H1 (cell line): ENCODE results near the gene MLPH. TPM values are rescaled to one million over a fixed set of nuclear protein-coding genes. Genes with fewer than 3 reads are reported as not detected.

ENCODE experiments used
- CTCF ChIA-PET: fragments of 300-600 bp; sonication (Branson Sonifier 250); formaldehyde crosslinking; loops from one replicate; lab custom pipeline; 2021; ENCODE audit not compliant: partially characterized antibody; lab: Charles Lee
- POLR2A ChIA-PET: fragments of 300-600 bp; sonication (Branson Sonifier 250); formaldehyde crosslinking; loops from one replicate; lab custom pipeline; 2021; ENCODE audit warnings: inconsistent platforms; ENCODE audit not compliant: partially characterized antibody; lab: Charles Lee
- DNase-seq, 2 experiments: peaks; one replicate each; pipeline versions ENCODE4 v3.0.0 to v3.0.0-alpha.2; 2010 to 2022; ENCODE audit warnings: low spot score in 2 of 2, low read depth in 1 of 2, mixed read lengths in 1 of 2
- FAIRE-seq: peaks from 2 replicates; lab custom pipeline; 2011; peaks lifted over from hg19 to GRCh38; lab: Jason Lieb, UNC
- H2AFZ ChIP-seq: 2 replicates; pipeline ENCODE4 v1.8.1; 2012; ENCODE audit warnings: low read length, inconsistent platforms
- H2AK5ac ChIP-seq: 2 replicates; pipeline ENCODE4 v1.6.1; 2013; ENCODE audit warnings: low read depth, low read length
- H2BK120ac ChIP-seq: replicated peaks from 2 replicates; pipeline ENCODE3; 2013; ENCODE audit warnings: low read depth, low read length, inconsistent platforms
- H2BK12ac ChIP-seq: 2 replicates; pipeline ENCODE4 v1.6.1; 2013; ENCODE audit warnings: low read depth, low read length
- H2BK15ac ChIP-seq: 2 replicates; pipeline ENCODE4 v1.6.1; 2013; ENCODE audit warnings: low read length
- H2BK20ac ChIP-seq: 2 replicates; pipeline ENCODE4 v1.6.1; 2013; ENCODE audit warnings: low read length
- H2BK5ac ChIP-seq: 2 replicates; pipeline ENCODE4 v1.6.1; 2013; ENCODE audit warnings: low read depth, low read length
- H3K14ac ChIP-seq: 2 replicates; pipeline ENCODE4 v1.6.1; 2013; ENCODE audit warnings: inconsistent platforms; ENCODE audit not compliant: insufficient read length
- H3K18ac ChIP-seq: 2 replicates; pipeline ENCODE4 v1.6.1; 2013; ENCODE audit warnings: low read length; ENCODE audit errors: extremely low read depth
- H3K23ac ChIP-seq: 2 replicates; pipeline ENCODE4 v1.6.1; 2013; ENCODE audit warnings: inconsistent platforms; ENCODE audit not compliant: insufficient read length
- H3K23me2 ChIP-seq: 2 replicates; pipeline ENCODE4 v1.6.1; 2013; ENCODE audit warnings: low read depth, low read length
- H3K27ac ChIP-seq: 2 replicates; pipeline ENCODE4 v1.6.1; 2011; ENCODE audit warnings: low read depth, low read length, inconsistent platforms
- H3K27me3 ChIP-seq, 4 experiments: replicated peaks in 1 of 4; 1 replicate in 1 of 4; 2 replicates in 3 of 4; pipeline versions ENCODE4 v1.6.1 to v1.8.1; 2011 to 2013; ENCODE audit warnings: low read length in 3 of 4, mild to moderate bottlenecking in 3 of 4, inconsistent platforms in 2 of 4, mixed read lengths in 2 of 4, moderate library complexity in 1 of 4; ENCODE audit not compliant: control insufficient read depth in 3 of 4, insufficient read depth in 3 of 4; ENCODE audit errors: extremely low read depth in 1 of 4
- H3K36me3 ChIP-seq, 4 experiments: 2 replicates each; pipeline versions ENCODE4 v1.6.1 to v1.8.1; 2011 to 2013; ENCODE audit warnings: mild to moderate bottlenecking in 4 of 4, low read length in 3 of 4, moderate library complexity in 2 of 4, control low read depth in 1 of 4, inconsistent platforms in 1 of 4; ENCODE audit not compliant: insufficient read depth in 4 of 4, control insufficient read depth in 2 of 4
- H3K4ac ChIP-seq: replicated peaks from 2 replicates; pipeline ENCODE3; 2013; ENCODE audit warnings: low read length, low read depth, mixed read lengths, inconsistent platforms; ENCODE audit not compliant: insufficient read length
- H3K4me1 ChIP-seq, 4 experiments: replicated peaks in 1 of 4; 1 replicate in 1 of 4; 2 replicates in 3 of 4; pipeline versions ENCODE4 v1.6.1 to v1.8.1; 2011 to 2013; ENCODE audit warnings: low read length in 3 of 4, inconsistent platforms in 2 of 4, mixed read lengths in 1 of 4; ENCODE audit not compliant: insufficient read depth in 4 of 4, control insufficient read depth in 3 of 4
- H3K4me2 ChIP-seq, 2 experiments: 2 replicates each; pipeline versions ENCODE4 v1.6.1 to v1.8.1; 2011 to 2013; ENCODE audit warnings: low read depth in 2 of 2, low read length in 2 of 2, control low read depth in 1 of 2, inconsistent platforms in 1 of 2, mild to moderate bottlenecking in 1 of 2; ENCODE audit not compliant: insufficient read depth in 1 of 2
- H3K4me3 ChIP-seq, 4 experiments: fragments of 200-600, 300-600 bp in 1 of 4; sonication (generic), shearing (Covaris generic), sonication (Bioruptor Twin) in 1 of 4; 2 replicates each; pipeline versions ENCODE4 v1.5.1 to v1.8.1; 2011 to 2016; ENCODE audit warnings: low read length in 4 of 4, low read depth in 3 of 4, control low read depth in 2 of 4, inconsistent platforms in 2 of 4, mild to moderate bottlenecking in 2 of 4, mixed read lengths in 1 of 4, moderate library complexity in 1 of 4; ENCODE audit not compliant: insufficient read depth in 2 of 4; ENCODE audit errors: extremely low read depth in 1 of 4
- H3K56ac ChIP-seq: replicated peaks from 2 replicates; pipeline ENCODE3; 2013; ENCODE audit warnings: low read depth, mild to moderate bottlenecking, mixed read lengths, low read length, inconsistent platforms; ENCODE audit not compliant: insufficient read length
- H3K79me1 ChIP-seq: 2 replicates; pipeline ENCODE4 v1.6.1; 2013; ENCODE audit warnings: low read depth, low read length, control low read depth
- H3K79me2 ChIP-seq, 2 experiments: 2 replicates each; pipeline versions ENCODE4 v1.6.1 to v1.8.1; 2012 to 2013; ENCODE audit warnings: low read length in 2 of 2, mild to moderate bottlenecking in 2 of 2, inconsistent platforms in 1 of 2; ENCODE audit not compliant: insufficient read depth in 2 of 2, control insufficient read depth in 1 of 2
- H3K9ac ChIP-seq, 4 experiments: replicated peaks in 1 of 4; 1 replicate in 1 of 4; 2 replicates in 3 of 4; pipeline versions ENCODE4 v1.6.1 to v1.8.1; 2011 to 2013; ENCODE audit warnings: low read depth in 3 of 4, low read length in 3 of 4, control low read depth in 2 of 4, mild to moderate bottlenecking in 2 of 4, moderate library complexity in 2 of 4, inconsistent platforms in 1 of 4; ENCODE audit errors: extremely low read depth in 1 of 4
- H3K9me3 ChIP-seq, 2 experiments: 2 replicates each; pipeline versions ENCODE4 v1.6.1 to v1.8.1; 2012 to 2013; ENCODE audit warnings: mild to moderate bottlenecking in 2 of 2, moderate library complexity in 2 of 2, control low read depth in 1 of 2, inconsistent platforms in 1 of 2, low read depth in 1 of 2, low read length in 1 of 2, mixed read lengths in 1 of 2; ENCODE audit not compliant: insufficient read depth in 2 of 2
- H4K20me1 ChIP-seq, 2 experiments: replicated peaks in 1 of 2; 2 replicates each; pipeline versions ENCODE3 to v1.8.1; 2011 to 2013; ENCODE audit warnings: inconsistent platforms in 2 of 2, low read length in 2 of 2, mild to moderate bottlenecking in 1 of 2; ENCODE audit not compliant: insufficient read depth in 2 of 2, control insufficient read depth in 1 of 2
- H4K5ac ChIP-seq: 2 replicates; pipeline ENCODE4 v1.6.1; 2013; ENCODE audit warnings: low read length, low read depth, mixed read lengths, inconsistent platforms; ENCODE audit not compliant: insufficient read length
- H4K8ac ChIP-seq: 2 replicates; pipeline ENCODE4 v1.8.0; 2013; ENCODE audit warnings: mild to moderate bottlenecking, moderate library complexity, low read length, inconsistent platforms; ENCODE audit not compliant: insufficient read depth; ENCODE audit errors: extremely low read depth
- H4K91ac ChIP-seq: replicated peaks from 2 replicates; pipeline ENCODE3; 2013; ENCODE audit warnings: low read length, mixed read lengths, inconsistent platforms; ENCODE audit not compliant: insufficient read length
- ATF3 ChIP-seq: IDR thresholded peaks from 2 replicates; pipeline ENCODE4 v1.6.1; 2011; ENCODE audit warnings: low read depth, mild to moderate bottlenecking, low read length; ENCODE audit not compliant: insufficient read depth
- BACH1 ChIP-seq: IDR thresholded peaks from 2 replicates; pipeline ENCODE4 v1.6.1; 2012; ENCODE audit warnings: low read length, improper control_type of control experiment
- BCL11A ChIP-seq, 2 experiments: IDR thresholded peaks; one replicate each; pipeline ENCODE4 v1.6.1; 2011; ENCODE audit warnings: low read depth in 2 of 2, low read length in 2 of 2, mild to moderate bottlenecking in 2 of 2
- CTBP2 ChIP-seq: IDR thresholded peaks from 2 replicates; pipeline ENCODE4 v1.7.0; 2011; ENCODE audit warnings: borderline replicate concordance, mild to moderate bottlenecking, moderate library complexity, mixed read lengths, low read length; ENCODE audit not compliant: insufficient read depth, insufficient read length
- EP300 ChIP-seq, 2 experiments: IDR thresholded peaks; 1 replicate in 1 of 2; 2 replicates in 1 of 2; pipeline ENCODE4 v1.6.1; 2011 to 2012; ENCODE audit warnings: low read depth in 2 of 2, low read length in 2 of 2, mild to moderate bottlenecking in 2 of 2, borderline replicate concordance in 1 of 2, inconsistent platforms in 1 of 2, moderate library complexity in 1 of 2
- EZH2 ChIP-seq: fragments of 200-600 bp; sonication (generic); IDR thresholded peaks from 2 replicates; pipeline ENCODE4 v1.7.1; 2012; ENCODE audit warnings: low read depth, mild to moderate bottlenecking, moderate library complexity, low read length, inconsistent platforms; ENCODE audit not compliant: severe bottlenecking
- NRF1 ChIP-seq: IDR thresholded peaks from 2 replicates; pipeline ENCODE4 v1.6.1; 2011; ENCODE audit warnings: mild to moderate bottlenecking, low read depth, low read length, improper control_type of control experiment
- POLR2A ChIP-seq, 2 experiments: IDR thresholded peaks; 1 replicate in 1 of 2; 2 replicates in 1 of 2; pipeline ENCODE4 v1.6.1; 2011; ENCODE audit warnings: low read depth in 2 of 2, low read length in 2 of 2, mild to moderate bottlenecking in 2 of 2; ENCODE audit errors: control extremely low read depth in 1 of 2
- POLR2AphosphoS5 ChIP-seq: IDR thresholded peaks from 2 replicates; pipeline ENCODE4 v1.6.1; 2011; ENCODE audit warnings: low read depth, low read length
- SIN3A ChIP-seq, 2 experiments: IDR thresholded peaks in 1 of 2; conservative IDR thresholded peaks in 1 of 2; 2 replicates each; pipeline ENCODE4 v1.6.1; 2011 to 2012; ENCODE audit warnings: low read length in 2 of 2, improper control_type of control experiment in 1 of 2, low read depth in 1 of 2, mild to moderate bottlenecking in 1 of 2
- SP2 ChIP-seq: IDR thresholded peaks from 2 replicates; pipeline ENCODE4 v1.6.1; 2012; ENCODE audit warnings: mild to moderate bottlenecking, low read length, inconsistent platforms
- YY1 ChIP-seq: IDR thresholded peaks from 2 replicates; pipeline ENCODE4 v1.6.1; 2011; ENCODE audit warnings: low read depth, mild to moderate bottlenecking, low read length
- WGBS, 2 experiments: shearing (Covaris generic) in 1 of 2; methylation state at CpG; one replicate each; pipeline versions ENCODE4 v1.1.6 to v1.1.7; 2013 to 2015; ENCODE audit warnings: low lambda C conversion rate in 2 of 2, mixed read lengths in 2 of 2, inconsistent platforms in 1 of 2, low coverage in 1 of 2, missing lambda C conversion rate in 1 of 2; ENCODE audit not compliant: insufficient replicate concordance in 2 of 2, insufficient coverage in 1 of 2, insufficient read length in 1 of 2; ENCODE audit errors: extremely low coverage in 1 of 2, missing lambda C conversion rate in 1 of 2; 5-methylcytosine and 5-hydroxymethylcytosine counted together
- polyA plus RNA-seq, 7 experiments: library from polyadenylated mRNA; depleted of rRNA in 3 of 7; stranded (reverse) in 5 of 7; unstranded in 2 of 7; fragments of >200 nt in 5 of 7; fragments of 200-250 nt in 2 of 7; gene quantifications; 1 replicate in 5 of 7; 2 replicates in 1 of 7; 4 replicates in 1 of 7; pipeline versions ENCODE4 v1.2.1 to v1.2.3, GENCODE V29; 2011 to 2013; ENCODE audit warnings: missing spikeins in 2 of 7, mixed read lengths in 2 of 7
- total RNA-seq: library from RNA; stranded (reverse); fragmentation: NEBNext Ultra II Directional; extraction: Animal tissue kit (Norgen Biotek cat#: 25700); gene quantifications from 2 replicates; pipeline ENCODE4 v1.2.1, GENCODE V29; 2021

The MLPH gene
- total and polyA plus RNA-seq, 2 of the 8 experiments (the other 6 are each of a cell fraction or from before 2014, with no cell fraction given): 12.7 to 17.0 TPM

GRCh38 chr2:237588044-237588696, 101.1 kb downstream of the MLPH start:
- Histone ChIP-seq H3K14ac (no peak overlapping the region), H3K23me2 (peaks cover 4% of the 10 kb centered on the region), H3K27ac (no peak overlapping the region), H3K27me3 (no peaks in the 10 kb centered on the region), H3K79me2 (peaks cover 4 to 53% of the 10 kb centered on the region in 2 experiments; a peak in 3 of 4 replicates), H3K4me1 (peaks cover 5 to 42% (median 20%) of the 10 kb centered on the region in 4 experiments), H2BK5ac (peak overlapping the region; percentile 11; the same call in 1 of the 2 replicates), H3K4me3 (peak overlapping the region in 3 of 4 experiments; percentile 5 to 59 (median 26); a peak in 4 of 8 replicates), H3K36me3 (no peaks in the 10 kb centered on the region), H4K20me1 (no peaks in the 10 kb centered on the region), H3K4ac (no peak overlapping the region), H3K56ac (no peak overlapping the region), H3K9ac (no peak overlapping the region), H3K79me1 (peaks cover 2% of the 10 kb centered on the region; the same call in 1 of the 2 replicates), H2AK5ac (no peak overlapping the region), H3K4me2 (peak overlapping the region; percentile 51 to 58), H2BK15ac (no peak overlapping the region), H3K9me3 (no peaks in the 10 kb centered on the region), H4K91ac (no peak overlapping the region), H2AFZ (no peak overlapping the region), H2BK20ac (no peak overlapping the region), H4K5ac (no peak overlapping the region), H4K8ac (no peak overlapping the region), H2BK120ac (no peak overlapping the region), H3K23ac (no peak overlapping the region), H2BK12ac (no peak overlapping the region; the same call in 1 of the 2 replicates), H3K18ac (no peak overlapping the region; the same call in 1 of the 2 replicates)
- DNase-seq: no peak
- ChIA-PET CTCF (interaction anchor here (1.4 to 6.9 kb wide), 4 partner anchors 15 to 157 kb away, joined by 4 to 47 read pairs (median 4); no protein-coding TSS in a partner anchor), POLR2A (interaction anchor here (1.6 to 4.1 kb wide), 3 partner anchors 12 to 26 kb away, joined by 9 to 19 read pairs (median 17); no protein-coding TSS in a partner anchor)
- no peak for FAIRE-seq
- WGBS, 2 experiments: 84% methylated on average over 9 of the region's 9 CpGs; no CpG with 5 or more reads in 1 of the 2 experiments
- TF ChIP-seq CTBP2: no peak
- no peak for TF ChIP-seq BACH1
- TF ChIP-seq ATF3: no peak
- no peak for TF ChIP-seq NRF1
- no peak for TF ChIP-seq EP300 (IDR thresholded peaks at IDR 0.05; ENCODE audit: borderline replicate concordance in 1 of 2, low read depth in 2 of 2, low read length in 2 of 2)
- no peak for TF ChIP-seq SP2
- no peak for TF ChIP-seq POLR2A (IDR thresholded peaks at IDR 0.05; ENCODE audit: control extremely low read depth in 1 of 2, low read depth in 2 of 2, low read length in 2 of 2)
- TF ChIP-seq YY1: no peak
- TF ChIP-seq POLR2AphosphoS5: no peak
- no peak for TF ChIP-seq BCL11A (IDR thresholded peaks at IDR 0.05; ENCODE audit: low read depth in 2 of 2, low read length in 2 of 2)
- TF ChIP-seq EZH2: no peak
- TF ChIP-seq SIN3A (conservative IDR thresholded peaks at IDR 0.05 in 1 of 2, IDR thresholded peaks at IDR 0.05 in 1 of 2; ENCODE audit: low read depth in 1 of 2, low read length in 2 of 2): no peak
